ENCODE data around the gene RNF222.
A peak's percentile ranks its signal among the peaks of the same experiment; 100 is the strongest.
"Not testable (repeated sequence)": the region's sequence is repeated elsewhere in the genome, so short reads cannot be mapped to it uniquely, and the experiment has no call there.

Gene RNF222

DNA sequence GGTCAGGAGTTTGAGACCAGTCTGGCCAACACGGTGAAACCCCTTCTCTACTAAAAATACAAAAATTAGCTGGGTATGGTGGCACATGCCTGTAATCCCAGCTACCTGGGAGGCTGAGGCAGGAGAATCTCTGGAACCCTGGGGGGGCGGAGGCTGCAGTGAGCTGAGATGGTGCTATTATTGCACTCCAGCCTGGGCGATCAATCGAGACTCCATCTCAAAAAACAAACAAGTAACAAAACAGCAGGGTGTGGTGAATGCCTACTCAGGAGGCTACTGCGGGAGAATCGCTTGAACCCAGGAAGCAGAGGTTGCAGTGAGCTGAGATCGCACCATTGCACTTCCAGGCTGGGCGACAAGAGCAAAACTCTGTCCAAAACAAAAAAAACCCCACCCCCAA lies 19.5 kb downstream of the RNF222 start:
- not testable (repeated sequence) for DNase-seq (ENCODE audit: low read depth)

- no peak for DNase-seq (ENCODE audit: low read depth)
These were observed 20.2 kb downstream of the RNF222 start for GRCh38 chr17:8377422-8377821.

DNA sequence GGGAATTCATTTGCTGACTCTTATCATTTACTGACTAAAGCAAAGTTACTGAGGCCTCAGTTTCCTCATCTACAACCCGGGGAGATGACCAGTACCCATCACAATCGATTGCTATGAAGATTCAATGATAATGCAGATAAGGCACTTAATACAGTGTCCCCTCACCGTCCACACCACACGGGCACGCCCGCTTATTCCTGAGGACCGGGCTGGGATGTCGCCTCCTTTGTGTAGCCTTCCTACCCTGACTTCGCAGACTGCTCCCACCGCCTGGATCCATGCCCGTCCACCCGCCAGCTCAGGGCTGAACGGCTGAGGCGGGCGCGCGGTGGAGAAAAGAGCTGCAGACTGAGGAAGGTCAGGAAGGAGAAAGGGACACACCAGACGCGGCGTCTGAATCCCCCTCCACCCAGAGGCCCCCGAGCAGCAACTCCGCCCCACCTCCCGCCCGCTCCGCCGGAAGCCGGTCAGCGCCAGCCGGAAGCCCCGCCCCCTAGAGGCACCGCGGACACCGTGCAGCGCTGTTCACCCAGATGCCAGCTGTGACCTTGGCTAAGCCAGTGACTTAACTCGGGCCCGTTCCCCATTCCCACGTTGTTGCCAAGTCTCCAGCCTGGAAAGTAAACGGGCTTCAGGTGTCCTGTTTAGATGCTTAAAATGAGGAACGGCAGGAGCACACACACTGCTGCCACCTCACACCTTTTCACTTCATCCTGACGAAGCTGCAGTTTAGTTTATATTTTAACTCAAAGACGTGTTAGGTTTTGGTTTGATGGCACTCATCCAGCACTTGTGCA lies 21.2 kb downstream of the RNF222 start, which contains the start of gene KRABD2:
Gene KRABD2 (minus strand): TSS at position 434 of the 797 bp plus-strand sequence.
- DNase-seq (ENCODE audit: low read depth): peak; percentile 92

- DNase-seq (ENCODE audit: low read depth): no peak
These were observed 21.8 kb downstream of the RNF222 start for GRCh38 chr17:8375738-8376259.

- DNase-seq (ENCODE audit: low read depth): not testable (repeated sequence)
These were observed 23.8 kb downstream of the RNF222 start for GRCh38 chr17:8373856-8374255.

- DNase-seq (ENCODE audit: low read depth): no peak
These were observed 25.2 kb downstream of the RNF222 start for GRCh38 chr17:8372422-8372821.

GRCh38 chr17:8371786-8372185 lies 25.8 kb downstream of the RNF222 start:
- DNase-seq (ENCODE audit: low read depth): no peak

GRCh38 chr17:8369944-8370343 lies 27.7 kb downstream of the RNF222 start:
- DNase-seq (ENCODE audit: low read depth): no peak

GRCh38 chr17:8368193-8368592 lies 29.4 kb downstream of the RNF222 start:
- no peak for DNase-seq (ENCODE audit: low read depth)

- no peak for DNase-seq (ENCODE audit: low read depth)
These were observed 31.4 kb downstream of the RNF222 start for GRCh38 chr17:8366231-8366630.

GRCh38 chr17:8365143-8365542 lies 32.5 kb downstream of the RNF222 start:
- no peak for DNase-seq (ENCODE audit: low read depth)

- no peak for DNase-seq (ENCODE audit: low read depth)
These were observed 34.8 kb downstream of the RNF222 start for GRCh38 chr17:8362651-8363332.

- DNase-seq (ENCODE audit: low read depth): no peak
These were observed 36.9 kb downstream of the RNF222 start for GRCh38 chr17:8360751-8361150.

GRCh38 chr17:8360260-8360659 lies 37.4 kb downstream of the RNF222 start:
- no peak for DNase-seq (ENCODE audit: low read depth)

GRCh38 chr17:8359769-8360168 lies 37.9 kb downstream of the RNF222 start:
- no peak for DNase-seq (ENCODE audit: low read depth)

DNA sequence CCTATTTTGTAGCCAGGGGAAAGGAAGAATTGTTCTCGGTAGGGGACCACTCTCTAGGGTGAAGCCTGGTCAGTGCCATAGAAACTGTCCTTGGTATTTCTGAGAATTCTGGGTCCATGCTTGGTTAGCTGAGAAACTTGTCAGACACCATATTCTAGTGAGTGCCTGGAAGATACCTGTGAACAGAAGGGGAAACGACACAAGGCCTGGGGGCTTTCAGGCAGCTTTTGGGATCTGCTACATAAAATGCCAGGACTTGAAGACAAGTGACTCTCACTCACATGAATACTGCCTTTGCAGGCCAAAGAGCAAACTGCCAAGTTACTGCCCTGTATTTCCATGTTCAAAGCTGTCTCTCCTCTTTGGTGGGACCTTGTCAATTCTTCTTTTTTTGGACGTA lies 39.7 kb downstream of the RNF222 start:
- no peak for DNase-seq (ENCODE audit: low read depth)

DNA sequence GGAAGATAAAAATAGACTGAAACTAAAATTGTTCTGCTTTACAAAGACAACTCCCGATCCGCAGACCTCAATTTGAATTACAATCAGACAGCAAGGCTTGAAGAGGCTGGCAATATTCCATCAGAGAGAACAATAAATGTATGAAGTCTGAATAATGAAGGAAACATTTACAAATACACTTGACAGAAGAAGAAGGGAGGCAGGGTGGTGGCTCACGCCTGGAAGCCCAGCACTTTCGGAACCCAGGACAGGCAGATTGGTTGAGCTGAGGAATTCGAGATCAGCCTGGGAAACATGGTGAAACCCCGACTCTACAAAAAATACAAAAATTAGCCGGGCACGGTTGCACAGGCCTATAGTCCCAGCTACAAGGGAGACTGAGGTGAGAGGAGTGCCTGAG lies 43.4 kb downstream of the RNF222 start:
- no peak for DNase-seq (ENCODE audit: low read depth)

GRCh38 chr17:8353736-8354135 lies 43.9 kb downstream of the RNF222 start:
- DNase-seq (ENCODE audit: low read depth): no peak

GRCh38 chr17:8350339-8350738 lies 47.3 kb downstream of the RNF222 start:
- no peak for DNase-seq (ENCODE audit: low read depth)

- not testable (repeated sequence) for DNase-seq (ENCODE audit: low read depth)
These were observed 50.6 kb downstream of the RNF222 start for GRCh38 chr17:8347001-8347400.

GRCh38 chr17:8345951-8346665 lies 51.5 kb downstream of the RNF222 start:
- DNase-seq (ENCODE audit: low read depth): no peak

DNA sequence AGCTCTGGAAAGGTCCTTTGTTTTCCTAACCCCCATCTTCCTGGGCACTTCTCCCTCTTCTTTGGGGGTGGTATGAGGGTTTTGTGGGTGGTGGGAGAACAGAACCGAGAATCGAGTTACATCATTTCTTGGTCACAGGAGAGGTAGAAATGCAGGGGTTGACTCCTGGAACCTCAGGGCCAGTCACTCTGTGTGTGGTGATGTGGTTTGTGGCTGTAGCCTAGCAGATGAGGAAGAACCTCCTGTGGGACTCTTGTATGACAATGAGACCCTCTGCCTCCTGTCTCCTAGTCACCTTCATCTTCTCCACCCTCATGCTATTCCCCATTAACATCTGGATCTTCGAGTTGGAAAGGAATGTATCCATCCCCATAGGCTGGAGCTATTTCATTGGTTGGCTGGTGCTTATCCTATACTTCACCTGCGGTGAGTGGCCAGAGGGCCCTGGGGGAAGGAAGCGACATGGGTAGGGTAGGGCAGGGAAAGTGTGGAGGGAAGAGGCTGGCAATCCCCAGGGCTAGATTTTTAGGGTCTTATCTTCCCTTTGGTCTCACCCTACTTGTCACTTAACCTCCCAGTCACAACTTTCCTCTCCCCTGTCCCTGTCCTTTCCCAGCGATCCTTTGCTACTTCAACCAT lies 52.5 kb downstream of the RNF222 start:
- no peak for DNase-seq (ENCODE audit: low read depth)
